Measurements from ENCODE around the gene NLRP6. TPM values are rescaled to one million over a fixed set of nuclear protein-coding genes. Genes with fewer than 3 reads are reported as not detected.

NLRP6 gene
- total RNA-seq, 1 donor from 2014 or later: not detected

- no peak for DNase-seq (ENCODE audit: extremely low spot score, unreplicated experiment)
- Mint-ChIP-seq H3K9me3 (ENCODE audit: unreplicated experiment) (no peaks in the 10 kb centered on the region), H3K36me3 (ENCODE audit: unreplicated experiment) (peaks cover 1% of the 10 kb centered on the region), H3K27me3 (ENCODE audit: unreplicated experiment) (no peaks in the 10 kb centered on the region), H3K4me1 (ENCODE audit: unreplicated experiment) (peaks cover 8% of the 10 kb centered on the region), H3K27ac (ENCODE audit: unreplicated experiment) (no peak overlapping the region), H3K4me3 (ENCODE audit: unreplicated experiment) (no peak overlapping the region)
- TF ChIP-seq, protein P1, sequence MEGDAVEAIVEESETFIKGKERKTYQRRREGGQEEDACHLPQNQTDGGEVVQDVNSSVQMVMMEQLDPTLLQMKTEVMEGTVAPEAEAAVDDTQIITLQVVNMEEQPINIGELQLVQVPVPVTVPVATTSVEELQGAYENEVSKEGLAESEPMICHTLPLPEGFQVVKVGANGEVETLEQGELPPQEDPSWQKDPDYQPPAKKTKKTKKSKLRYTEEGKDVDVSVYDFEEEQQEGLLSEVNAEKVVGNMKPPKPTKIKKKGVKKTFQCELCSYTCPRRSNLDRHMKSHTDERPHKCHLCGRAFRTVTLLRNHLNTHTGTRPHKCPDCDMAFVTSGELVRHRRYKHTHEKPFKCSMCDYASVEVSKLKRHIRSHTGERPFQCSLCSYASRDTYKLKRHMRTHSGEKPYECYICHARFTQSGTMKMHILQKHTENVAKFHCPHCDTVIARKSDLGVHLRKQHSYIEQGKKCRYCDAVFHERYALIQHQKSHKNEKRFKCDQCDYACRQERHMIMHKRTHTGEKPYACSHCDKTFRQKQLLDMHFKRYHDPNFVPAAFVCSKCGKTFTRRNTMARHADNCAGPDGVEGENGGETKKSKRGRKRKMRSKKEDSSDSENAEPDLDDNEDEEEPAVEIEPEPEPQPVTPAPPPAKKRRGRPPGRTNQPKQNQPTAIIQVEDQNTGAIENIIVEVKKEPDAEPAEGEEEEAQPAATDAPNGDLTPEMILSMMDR (IDR thresholded peaks at IDR 0.05): no peak
These were observed 18.2 kb downstream of the NLRP6 start for GRCh38 chr11:296171-297050.

DNA sequence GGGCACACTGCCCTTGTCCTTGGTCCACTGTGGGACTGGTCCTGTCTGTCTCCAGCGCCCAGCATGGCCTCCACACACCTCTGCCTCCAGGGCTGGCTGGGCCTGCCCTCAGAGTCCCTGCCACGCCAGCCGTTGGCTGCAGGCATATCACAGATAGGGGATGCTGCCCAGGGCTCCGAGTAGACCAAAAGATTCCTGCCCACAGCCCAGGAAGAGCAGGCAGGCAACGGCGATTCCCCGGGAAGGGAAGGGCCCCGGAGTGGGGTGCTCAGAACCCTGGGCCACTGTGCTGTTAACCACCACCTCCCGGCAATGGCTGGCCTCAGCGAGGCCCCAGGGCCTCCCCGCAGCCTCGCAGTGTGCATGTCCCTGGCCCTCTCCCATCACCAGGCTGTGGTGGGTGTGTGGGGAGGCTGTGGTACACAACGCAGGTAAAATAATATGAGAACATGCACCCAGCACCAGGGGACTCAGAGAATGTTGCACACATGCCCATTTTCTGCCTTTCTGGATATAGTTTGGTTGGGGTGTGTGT, 18.9 kb downstream of the NLRP6 start:
- DNase-seq (ENCODE audit: extremely low spot score, unreplicated experiment): no peak
- peaks cover 8% of the 10 kb centered on the region for H3K4me1 Mint-ChIP-seq (ENCODE audit: unreplicated experiment)
- no peak overlapping the region for H3K27ac Mint-ChIP-seq (ENCODE audit: unreplicated experiment)

GRCh38 chr11:297586-298405, 19.6 kb downstream of the NLRP6 start:
- Mint-ChIP-seq H3K27ac (ENCODE audit: unreplicated experiment) (no peak overlapping the region), H3K9me3 (ENCODE audit: unreplicated experiment) (no peaks in the 10 kb centered on the region), H3K36me3 (ENCODE audit: unreplicated experiment) (peaks cover 1% of the 10 kb centered on the region), H3K4me3 (ENCODE audit: unreplicated experiment) (no peak overlapping the region), H3K4me1 (ENCODE audit: unreplicated experiment) (peaks cover 8% of the 10 kb centered on the region), H3K27me3 (ENCODE audit: unreplicated experiment) (no peaks in the 10 kb centered on the region)
- TF ChIP-seq, protein P1 (IDR thresholded peaks at IDR 0.05): no peak
- no peak for DNase-seq (ENCODE audit: extremely low spot score, unreplicated experiment)

More for the DNA sequence above, 18.9 kb downstream of the NLRP6 start:
- peaks cover 1% of the 10 kb centered on the region for H3K36me3 Mint-ChIP-seq (ENCODE audit: unreplicated experiment)
- H3K4me3 Mint-ChIP-seq (ENCODE audit: unreplicated experiment): no peak overlapping the region
- H3K9me3 Mint-ChIP-seq (ENCODE audit: unreplicated experiment): no peaks in the 10 kb centered on the region
- TF ChIP-seq, protein P1 (IDR thresholded peaks at IDR 0.05): no peak
- H3K27me3 Mint-ChIP-seq (ENCODE audit: unreplicated experiment): no peaks in the 10 kb centered on the region

DNA sequence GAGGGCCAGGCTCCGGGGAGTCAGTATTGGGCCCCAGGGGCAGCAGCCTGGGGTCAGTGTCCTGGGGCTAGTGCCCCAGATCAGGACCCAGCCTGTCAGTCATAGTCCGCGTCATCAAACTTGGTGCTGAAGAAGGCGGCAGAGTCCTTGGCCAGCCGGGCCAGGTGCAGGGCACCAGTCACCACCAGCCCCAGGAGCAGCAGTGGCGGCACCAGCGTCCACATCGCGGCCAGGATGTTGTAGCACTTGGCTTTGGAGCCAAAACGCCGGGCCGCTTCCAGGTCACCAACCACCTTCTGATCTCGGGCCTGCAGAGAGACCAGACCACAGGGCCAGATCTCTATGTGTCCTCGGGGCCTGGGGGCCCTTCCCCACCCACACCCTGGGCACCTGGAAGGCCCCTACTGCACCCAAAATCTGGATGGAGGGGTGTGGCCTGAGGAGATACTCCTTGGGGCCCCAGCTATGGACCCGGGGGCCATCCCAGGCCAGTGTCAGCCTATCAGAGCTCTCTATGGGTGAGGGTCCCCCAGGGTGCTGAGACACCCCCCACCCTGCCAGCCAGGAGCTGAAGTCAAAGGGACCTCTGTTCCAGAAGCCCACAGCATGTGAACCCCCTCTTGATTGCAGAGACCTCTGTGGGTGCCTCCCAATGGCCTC, 20.3 kb downstream of the NLRP6 start:
- H3K27ac Mint-ChIP-seq (ENCODE audit: unreplicated experiment): no peak overlapping the region
- H3K4me1 Mint-ChIP-seq (ENCODE audit: unreplicated experiment): peaks cover 8% of the 10 kb centered on the region
- H3K9me3 Mint-ChIP-seq (ENCODE audit: unreplicated experiment): no peaks in the 10 kb centered on the region
- TF ChIP-seq, protein P1 (IDR thresholded peaks at IDR 0.05): no peak
- H3K36me3 Mint-ChIP-seq (ENCODE audit: unreplicated experiment): peaks cover 1% of the 10 kb centered on the region
- H3K27me3 Mint-ChIP-seq (ENCODE audit: unreplicated experiment): no peaks in the 10 kb centered on the region
- no peak for DNase-seq (ENCODE audit: extremely low spot score, unreplicated experiment)
- H3K4me3 Mint-ChIP-seq (ENCODE audit: unreplicated experiment): no peak overlapping the region
